Hepatocyte (in vitro differentiated cells): ENCODE results near the gene RAD51D. TPM values are rescaled to one million over a fixed set of nuclear protein-coding genes. Genes with fewer than 3 reads are reported as not detected.

Experiments
- DNase-seq: peaks from one replicate; pipeline ENCODE4 v3.0.0-alpha.2; 2016; ENCODE audit warnings: low spot score
- H2AFZ ChIP-seq: fragments of 200-600 bp; sonication (generic); 2 replicates; pipeline ENCODE4 v1.6.0; 2016; ENCODE audit warnings: antibody characterized with exemption, mild to moderate bottlenecking
- H3K27ac ChIP-seq: fragments of 200-600 bp; sonication (generic); 2 replicates; pipeline ENCODE4 v1.5.1; 2016; ENCODE audit warnings: mild to moderate bottlenecking
- H3K27me3 ChIP-seq: fragments of 200-600 bp; sonication (generic); 2 replicates; pipeline ENCODE4 v1.6.1; 2016
- H3K36me3 ChIP-seq: fragments of 200-600 bp; sonication (generic); replicated peaks from 2 replicates; pipeline ENCODE4 v1.5.1; 2016; ENCODE audit warnings: low read depth; ENCODE audit not compliant: insufficient read depth
- H3K4me1 ChIP-seq: fragments of 200-600 bp; sonication (generic); 2 replicates; pipeline ENCODE4 v1.5.1; 2016; ENCODE audit warnings: mild to moderate bottlenecking, moderate library complexity; ENCODE audit not compliant: insufficient read depth
- H3K4me2 ChIP-seq: fragments of 200-600 bp; sonication (generic); 2 replicates; pipeline ENCODE4 v1.6.0; 2016
- H3K4me3 ChIP-seq: fragments of 200-600 bp; sonication (generic); 2 replicates; pipeline ENCODE4 v1.5.1; 2016; ENCODE audit warnings: mild to moderate bottlenecking
- H3K79me2 ChIP-seq: fragments of 200-600 bp; sonication (generic); 2 replicates; pipeline ENCODE4 v1.6.0; 2017; ENCODE audit warnings: mild to moderate bottlenecking
- H3K9me2 ChIP-seq: fragments of 200-600 bp; sonication (generic); replicated peaks from 2 replicates; pipeline ENCODE4 v1.6.0; 2017; ENCODE audit warnings: mild to moderate bottlenecking; ENCODE audit not compliant: insufficient read depth
- H3K9me3 ChIP-seq: fragments of 200-600 bp; sonication (generic); 2 replicates; pipeline ENCODE4 v1.5.1; 2016; ENCODE audit warnings: low read depth, mild to moderate bottlenecking
- H4K20me1 ChIP-seq: fragments of 200-600 bp; sonication (generic); 2 replicates; pipeline ENCODE4 v1.6.0; 2016; ENCODE audit warnings: mild to moderate bottlenecking; ENCODE audit not compliant: insufficient read depth, poor library complexity, severe bottlenecking
- EZH2 ChIP-seq: fragments of 200-600 bp; sonication (generic); IDR thresholded peaks from 2 replicates; pipeline ENCODE4 v1.6.1; 2016; ENCODE audit warnings: antibody characterized with exemption, mild to moderate bottlenecking, borderline replicate concordance
- EZH2phosphoT487 ChIP-seq: fragments of 200-600 bp; sonication (generic); IDR thresholded peaks from one replicate; pipeline ENCODE4 v1.6.1; 2018; ENCODE audit warnings: antibody characterized with exemption, mild to moderate bottlenecking, low read depth, moderate library complexity; ENCODE audit not compliant: unreplicated experiment, severe bottlenecking
- WGBS: methylation state at CpG from one replicate; pipeline ENCODE4 v1.1.6; 2016; ENCODE audit warnings: low lambda C conversion rate; ENCODE audit errors: missing lambda C conversion rate; 5-methylcytosine and 5-hydroxymethylcytosine counted together
- polyA plus RNA-seq: library from polyadenylated mRNA; unstranded; fragments of >200 nt; fragmentation: Nextera tagmentation; extraction: Ambion mirVana; gene quantifications from 2 replicates; pipeline ENCODE4 v1.2.1, GENCODE V29; 2016
- total RNA-seq: library from RNA; depleted of rRNA; stranded (reverse); fragments of >200 nt; gene quantifications from 2 replicates; pipeline ENCODE4 v1.2.3, GENCODE V29; 2014
- TF ChIP-seq, protein P1 (sequence below): fragments of 200-600 bp; sonication (generic); IDR thresholded peaks from 2 replicates; pipeline ENCODE4 v1.5.1; 2016; ENCODE audit warnings: antibody characterized with exemption, mild to moderate bottlenecking; ENCODE audit not compliant: poor library complexity

RAD51D gene
- total and polyA plus RNA-seq, 2 experiments from 2014 or later = 7.1 to 9.9 TPM

- TF ChIP-seq, protein P1, sequence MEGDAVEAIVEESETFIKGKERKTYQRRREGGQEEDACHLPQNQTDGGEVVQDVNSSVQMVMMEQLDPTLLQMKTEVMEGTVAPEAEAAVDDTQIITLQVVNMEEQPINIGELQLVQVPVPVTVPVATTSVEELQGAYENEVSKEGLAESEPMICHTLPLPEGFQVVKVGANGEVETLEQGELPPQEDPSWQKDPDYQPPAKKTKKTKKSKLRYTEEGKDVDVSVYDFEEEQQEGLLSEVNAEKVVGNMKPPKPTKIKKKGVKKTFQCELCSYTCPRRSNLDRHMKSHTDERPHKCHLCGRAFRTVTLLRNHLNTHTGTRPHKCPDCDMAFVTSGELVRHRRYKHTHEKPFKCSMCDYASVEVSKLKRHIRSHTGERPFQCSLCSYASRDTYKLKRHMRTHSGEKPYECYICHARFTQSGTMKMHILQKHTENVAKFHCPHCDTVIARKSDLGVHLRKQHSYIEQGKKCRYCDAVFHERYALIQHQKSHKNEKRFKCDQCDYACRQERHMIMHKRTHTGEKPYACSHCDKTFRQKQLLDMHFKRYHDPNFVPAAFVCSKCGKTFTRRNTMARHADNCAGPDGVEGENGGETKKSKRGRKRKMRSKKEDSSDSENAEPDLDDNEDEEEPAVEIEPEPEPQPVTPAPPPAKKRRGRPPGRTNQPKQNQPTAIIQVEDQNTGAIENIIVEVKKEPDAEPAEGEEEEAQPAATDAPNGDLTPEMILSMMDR = no peak
- no peak for TF ChIP-seq EZH2phosphoT487
- TF ChIP-seq EZH2 = no peak
- Histone ChIP-seq H3K9me2 (no peaks in the 10 kb centered on the region), H4K20me1 (no peaks in the 10 kb centered on the region), H3K79me2 (peaks cover 80% of the 10 kb centered on the region), H3K4me3 (no peak overlapping the region), H2AFZ (no peak overlapping the region), H3K4me2 (no peak overlapping the region), H3K27ac (no peak overlapping the region), H3K36me3 (no peaks in the 10 kb centered on the region), H3K4me1 (peaks cover 14% of the 10 kb centered on the region), H3K9me3 (no peaks in the 10 kb centered on the region), H3K27me3 (no peaks in the 10 kb centered on the region)
- WGBS = 69% methylated on average over 2 of the region's 2 CpGs
- DNase-seq = no peak
Observed at GRCh38 chr17:35083071-35083470, 36.6 kb downstream of the RAD51D start.

- no peaks in the 10 kb centered on the region for H3K27me3 ChIP-seq
- H4K20me1 ChIP-seq = no peaks in the 10 kb centered on the region
- H3K79me2 ChIP-seq = peaks cover 89% of the 10 kb centered on the region
- no peak overlapping the region for H3K4me2 ChIP-seq
- H3K4me1 ChIP-seq = peaks cover 14% of the 10 kb centered on the region
- TF ChIP-seq EZH2 (no peak), EZH2phosphoT487 (no peak)
- TF ChIP-seq, protein P1 = no peak
- 74% methylated on average over 3 of the region's 3 CpGs for WGBS
- H2AFZ ChIP-seq = no peak overlapping the region
- H3K4me3 ChIP-seq = no peak overlapping the region
- H3K9me2 ChIP-seq = no peaks in the 10 kb centered on the region
- no peaks in the 10 kb centered on the region for H3K9me3 ChIP-seq
- no peaks in the 10 kb centered on the region for H3K36me3 ChIP-seq
- no peak for DNase-seq
- H3K27ac ChIP-seq = no peak overlapping the region
Observed at GRCh38 chr17:35082073-35082657, 37.5 kb downstream of the RAD51D start.

- H3K9me3 ChIP-seq = no peaks in the 10 kb centered on the region
- no peak overlapping the region for H2AFZ ChIP-seq
- H3K4me3 ChIP-seq = no peak overlapping the region
- H3K79me2 ChIP-seq = peaks cover 89% of the 10 kb centered on the region
- no peaks in the 10 kb centered on the region for H4K20me1 ChIP-seq
- TF ChIP-seq EZH2phosphoT487 (no peak), EZH2 (no peak)
- TF ChIP-seq, protein P1 = no peak
- no peaks in the 10 kb centered on the region for H3K27me3 ChIP-seq
- H3K9me2 ChIP-seq = no peaks in the 10 kb centered on the region
- no peak overlapping the region for H3K4me2 ChIP-seq
- H3K36me3 ChIP-seq = no peaks in the 10 kb centered on the region
- peaks cover 9% of the 10 kb centered on the region for H3K4me1 ChIP-seq
- no peak overlapping the region for H3K27ac ChIP-seq
- DNase-seq = no peak
- WGBS = 94% methylated on average over 1 of the region's 1 CpG
Observed at GRCh38 chr17:35081638-35082037, 38.0 kb downstream of the RAD51D start.

- Histone ChIP-seq H3K4me2 (no peak overlapping the region), H3K4me3 (no peak overlapping the region), H2AFZ (no peak overlapping the region), H3K27me3 (no peaks in the 10 kb centered on the region), H3K9me3 (no peaks in the 10 kb centered on the region), H3K36me3 (no peaks in the 10 kb centered on the region), H3K79me2 (peaks cover 88% of the 10 kb centered on the region), H3K9me2 (no peaks in the 10 kb centered on the region), H3K4me1 (peaks cover 10% of the 10 kb centered on the region), H3K27ac (peak overlapping the region; percentile 47), H4K20me1 (peaks cover 4% of the 10 kb centered on the region)
- 37% methylated on average over 1 of the region's 1 CpG for WGBS
- no peak for DNase-seq
- no peak for TF ChIP-seq EZH2phosphoT487
- TF ChIP-seq, protein P1 = no peak
- TF ChIP-seq EZH2 = no peak
Observed at GRCh38 chr17:35080536-35080935, 39.1 kb downstream of the RAD51D start.
